GM08714 (cell line): ENCODE measurements around the gene PFKL.
A peak's percentile ranks its signal among the peaks of the same experiment; 100 is the strongest.

Source experiments
- H3K4me3 ChIP-seq: fragments of 200-500 bp; sonication (Bioruptor generic); 2 replicates; pipeline ENCODE4 v1.5.1; 2014; ENCODE audit warnings: mild to moderate bottlenecking, low read length, inconsistent platforms
- ZNF274 ChIP-seq: IDR thresholded peaks from 2 replicates; pipeline ENCODE4 v1.6.1; 2012; ENCODE audit warnings: mild to moderate bottlenecking, low read depth, low read length

Gene PFKL

DNA sequence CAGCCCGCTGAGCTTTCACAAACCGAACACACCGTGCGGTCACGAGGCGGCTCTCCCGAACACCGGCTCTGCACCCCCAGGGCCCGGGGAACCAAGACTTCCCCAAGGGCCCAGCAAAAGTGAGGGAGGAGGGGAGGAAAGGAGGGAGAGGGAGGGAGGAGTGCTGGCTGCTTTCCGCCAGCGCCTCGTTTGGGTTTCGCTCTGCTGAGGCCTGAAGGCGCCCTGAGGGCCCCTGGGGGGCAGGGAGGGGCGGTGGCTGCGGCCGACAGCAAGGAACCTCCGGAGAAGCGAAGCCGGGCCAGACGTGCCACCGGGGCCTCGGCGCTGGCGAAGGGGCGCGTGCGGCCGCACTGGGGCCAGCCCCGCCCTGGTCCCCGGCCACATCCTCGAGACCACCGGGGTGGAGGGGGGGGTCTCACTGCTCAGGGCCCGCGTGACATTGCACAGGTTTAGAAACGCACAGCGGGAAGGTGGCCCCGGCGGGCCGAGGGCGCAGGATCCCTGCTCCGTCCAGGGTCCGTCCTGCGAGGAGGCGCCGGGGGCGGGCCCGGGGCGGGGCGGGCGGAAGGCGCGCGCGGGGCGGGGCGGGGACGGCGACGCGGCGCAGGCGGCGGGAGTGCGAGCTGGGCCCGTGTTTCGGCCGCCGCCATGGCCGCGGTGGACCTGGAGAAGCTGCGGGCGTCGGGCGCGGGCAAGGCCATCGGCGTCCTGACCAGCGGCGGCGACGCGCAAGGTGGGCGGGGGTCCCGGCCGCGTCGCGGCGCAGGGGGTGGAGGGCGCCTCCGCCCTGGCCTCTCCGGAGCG is at the start of gene PFKL:
Gene PFKL (plus strand): TSS at position 596 of the 804 bp plus-strand sequence. CDS start 53 bp downstream, at position 649.
- TF ChIP-seq ZNF274: no peak
- peak within 1 kb of the TSS; percentile 84 for H3K4me3 ChIP-seq

DNA sequence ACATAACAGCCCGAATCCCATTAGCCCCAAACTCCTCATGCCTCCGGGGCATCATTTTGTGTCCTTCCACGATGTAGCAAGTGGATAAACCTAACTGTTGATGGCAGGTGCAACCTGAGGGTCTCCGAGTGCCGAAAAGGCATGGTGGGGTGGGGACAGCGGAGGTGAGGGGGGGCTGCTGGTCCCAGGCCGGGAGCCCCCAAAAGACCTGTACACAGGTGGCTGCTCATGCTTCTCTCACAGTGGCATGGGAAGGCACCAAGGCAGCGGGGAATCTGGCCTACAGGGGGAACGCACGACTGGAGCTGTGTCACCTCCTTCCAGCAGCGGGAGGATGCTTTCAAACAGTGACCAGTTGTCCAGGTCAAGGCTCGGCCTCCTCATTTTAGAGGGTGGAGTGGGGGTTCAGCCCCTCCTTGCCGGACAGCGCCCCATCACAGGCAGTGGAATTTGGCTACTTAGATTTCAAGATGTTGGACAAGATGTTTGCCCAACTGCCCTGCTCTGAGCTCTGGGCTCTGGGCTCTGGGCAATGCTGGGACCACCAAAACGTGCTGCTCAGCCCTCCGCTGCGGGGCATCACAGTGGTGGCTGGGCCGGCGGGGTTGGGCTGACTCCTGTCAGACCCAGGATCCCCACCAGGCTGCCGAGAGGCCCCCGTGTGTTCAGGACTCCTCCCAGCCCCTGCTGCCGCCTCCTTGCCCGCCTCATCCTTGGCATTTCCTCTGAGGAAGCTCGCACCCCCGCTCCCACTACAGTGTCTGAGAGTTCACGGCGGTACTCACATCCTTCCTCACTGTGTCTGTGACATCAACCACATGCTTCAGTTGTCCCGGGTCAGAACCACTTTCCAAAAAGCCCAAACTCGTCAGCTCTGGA is 45.8 kb upstream of the PFKL start:
- no peak for TF ChIP-seq ZNF274
- H3K4me3 ChIP-seq: no peak overlapping the region

DNA sequence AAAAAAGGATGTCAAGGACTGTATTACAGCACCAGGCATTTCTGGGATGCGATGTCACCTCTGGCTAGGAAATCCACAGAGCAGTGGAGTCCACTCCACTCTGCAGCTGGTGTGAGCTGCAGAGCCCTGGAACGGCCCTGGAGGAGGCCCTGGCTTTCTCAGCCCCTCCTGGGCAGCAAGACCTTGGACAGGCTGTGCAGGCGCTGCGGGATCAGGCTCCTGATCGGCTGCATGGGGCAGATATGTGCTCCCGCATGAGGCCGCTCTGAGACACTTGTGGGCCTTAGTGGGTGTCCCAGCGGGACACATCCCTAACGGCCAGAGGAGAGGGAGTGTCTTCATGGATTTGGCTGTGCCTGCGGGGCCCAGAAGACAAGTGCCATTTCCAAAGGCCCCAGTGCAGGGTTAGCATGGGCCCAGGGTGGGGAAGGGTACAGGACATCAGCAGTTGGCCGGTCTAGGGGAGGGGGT is 44.3 kb upstream of the PFKL start:
- TF ChIP-seq ZNF274: no peak
- no peak overlapping the region for H3K4me3 ChIP-seq

DNA sequence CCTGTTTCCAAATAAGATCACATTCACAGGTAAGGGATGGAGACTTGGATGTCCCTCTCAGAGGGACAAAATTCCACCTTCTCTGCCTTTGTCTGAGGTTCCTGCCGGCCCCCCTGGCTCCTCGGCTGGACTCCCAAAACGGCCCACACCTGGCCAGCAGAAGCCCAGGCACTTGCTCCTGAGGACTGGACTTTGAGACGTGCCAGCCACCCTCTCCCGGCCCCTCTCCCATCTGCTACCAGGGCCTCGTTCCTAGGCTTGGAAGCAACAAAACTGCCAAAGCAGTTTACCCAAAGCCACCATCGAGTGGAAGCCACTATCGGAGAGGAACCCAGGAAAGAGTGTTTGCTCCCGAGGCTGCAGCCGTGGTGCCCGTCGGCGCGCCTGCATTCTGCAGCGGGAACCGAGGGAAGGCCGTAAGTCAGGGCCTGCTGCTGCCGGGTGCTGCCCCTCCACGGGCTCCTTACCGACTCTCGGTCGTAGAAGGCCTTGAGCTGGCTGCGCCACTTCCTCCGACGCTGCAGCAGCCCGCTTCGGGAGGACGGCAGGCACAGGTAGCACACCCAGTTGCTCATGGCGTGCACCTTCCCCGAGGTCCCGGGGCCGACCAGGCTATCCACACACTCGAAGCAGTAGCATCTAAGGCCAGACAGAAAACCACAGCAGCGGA is 41.7 kb upstream of the PFKL start:
- no peak for TF ChIP-seq ZNF274
- no peak overlapping the region for H3K4me3 ChIP-seq

DNA sequence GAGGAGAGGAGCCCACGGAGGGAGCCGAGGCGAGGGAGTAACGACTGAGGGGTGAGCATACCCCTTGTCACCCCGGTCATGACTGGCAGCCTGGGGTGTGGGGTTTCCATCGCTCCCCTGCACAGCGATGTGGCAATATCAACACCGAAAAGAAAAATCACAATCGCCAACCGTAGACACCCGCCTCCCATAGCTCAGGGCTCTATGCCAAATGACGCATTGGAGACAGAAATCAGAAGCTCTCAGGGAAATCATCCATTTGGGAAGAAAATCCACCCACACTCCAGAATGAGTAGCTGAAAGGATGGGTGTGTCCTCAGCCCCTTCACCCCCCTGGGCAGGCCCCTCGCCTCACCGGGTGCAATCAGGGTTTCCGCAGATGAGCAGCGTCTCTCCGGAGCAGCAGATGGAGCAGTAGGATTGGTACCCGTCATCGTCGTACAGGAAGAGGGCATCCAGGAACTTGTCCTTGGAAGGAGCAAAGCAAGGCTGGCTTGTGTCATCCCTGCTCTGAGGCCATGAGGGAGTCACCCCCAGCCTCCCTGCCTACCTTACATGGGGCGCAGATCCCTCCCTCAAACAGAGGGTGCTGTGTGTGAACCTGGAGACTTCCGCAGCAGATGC is 40.7 kb upstream of the PFKL start:
- no peak for TF ChIP-seq ZNF274
- no peak overlapping the region for H3K4me3 ChIP-seq

DNA sequence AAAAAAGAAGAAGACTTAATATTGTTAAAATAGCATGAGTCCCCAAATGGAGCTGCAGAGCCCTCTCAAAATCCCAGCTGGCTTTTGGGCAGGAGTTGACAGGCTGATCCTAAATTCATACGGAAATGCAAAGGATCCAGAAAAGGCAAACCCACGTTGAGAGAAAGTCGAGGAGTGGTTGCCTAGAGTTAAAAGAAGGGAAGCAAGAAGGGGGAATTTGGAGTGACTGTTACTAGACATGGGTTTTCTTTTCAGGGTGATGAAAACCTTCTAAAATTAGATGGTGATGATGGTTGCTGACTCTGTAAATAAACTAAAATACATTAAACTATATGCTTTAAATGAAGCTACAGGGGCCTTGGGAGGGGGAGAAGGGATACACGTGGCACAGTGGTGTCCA is 39.8 kb upstream of the PFKL start:
- H3K4me3 ChIP-seq: no peak overlapping the region
- TF ChIP-seq ZNF274: no peak

DNA sequence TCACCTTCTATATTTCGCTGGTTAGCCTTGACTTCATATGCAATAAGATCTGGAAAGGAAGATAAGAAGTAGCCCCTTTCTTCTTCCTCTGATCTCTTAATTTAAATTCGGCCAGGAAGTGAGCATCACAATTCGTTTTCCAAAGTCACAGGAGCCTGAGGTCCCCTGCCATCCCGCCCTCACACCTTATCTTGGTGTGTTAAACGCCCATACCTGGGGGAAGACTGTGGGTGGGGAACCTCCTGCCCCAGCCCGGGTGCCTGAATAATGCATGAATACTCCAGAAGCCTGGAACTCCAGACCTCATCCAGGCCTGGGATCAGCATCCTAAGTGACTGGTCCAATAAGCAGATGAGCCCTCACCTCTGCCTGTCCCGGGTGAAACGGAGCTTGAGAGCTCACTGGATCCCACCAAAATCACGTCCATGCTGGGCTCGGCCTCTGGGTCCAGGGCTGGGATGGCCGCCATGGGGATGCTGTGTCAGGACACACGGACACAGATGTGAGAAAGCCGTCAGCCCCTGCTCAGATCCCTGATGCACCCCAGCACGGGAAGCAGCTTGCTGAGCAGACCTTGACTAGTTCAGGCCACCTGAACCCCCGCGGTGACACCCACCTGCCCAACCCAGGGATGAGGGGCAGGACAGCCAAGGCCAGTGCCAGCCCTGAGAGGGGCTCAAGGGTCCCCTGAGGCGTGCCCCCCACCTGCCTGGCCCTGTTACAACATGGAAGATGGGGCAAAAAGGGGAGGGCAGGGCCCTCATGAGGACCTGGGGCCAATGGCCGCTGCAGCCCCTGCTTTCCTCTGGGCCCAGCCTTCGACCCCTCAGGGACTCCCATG is 38.8 kb upstream of the PFKL start:
- TF ChIP-seq ZNF274: no peak
- no peak overlapping the region for H3K4me3 ChIP-seq

DNA sequence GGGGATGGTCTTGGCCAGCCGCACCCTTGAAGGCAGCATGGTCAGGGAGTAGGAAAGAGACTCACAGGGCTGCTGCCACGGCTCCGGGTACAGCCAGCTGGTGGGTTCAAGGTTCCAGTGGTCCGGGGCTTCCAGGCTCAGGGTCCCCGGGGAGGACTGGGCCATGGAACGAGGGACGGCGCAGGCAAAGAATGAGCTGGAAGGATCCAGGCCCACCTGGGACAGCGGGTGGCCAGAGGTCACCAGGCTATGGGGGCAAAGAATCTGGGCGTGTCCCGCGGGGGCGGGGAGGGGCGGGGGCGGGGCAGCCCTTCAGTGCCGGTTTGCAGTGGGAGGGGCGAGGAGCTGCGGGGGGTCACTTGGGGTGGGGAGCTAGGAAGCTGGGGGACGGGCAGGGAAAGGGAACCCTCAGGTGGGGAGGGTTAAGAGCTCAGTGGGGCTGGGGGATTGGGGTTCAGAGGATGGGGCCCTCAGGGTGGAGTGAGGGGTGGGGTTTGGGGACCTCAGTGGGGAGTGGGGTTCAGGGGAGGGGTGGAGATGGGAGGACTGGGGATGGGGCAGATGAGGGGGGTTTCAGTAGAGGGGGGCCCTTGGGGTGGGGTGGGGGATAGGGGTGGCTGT is 38.1 kb upstream of the PFKL start, which contains the start of gene DNMT3L:
Gene DNMT3L (minus strand): TSS at position 223 of the 621 bp plus-strand sequence. CDS start 638 bp downstream, outside the sequence.
- no peak for TF ChIP-seq ZNF274
- no peak within 1 kb of the TSS for H3K4me3 ChIP-seq

DNA sequence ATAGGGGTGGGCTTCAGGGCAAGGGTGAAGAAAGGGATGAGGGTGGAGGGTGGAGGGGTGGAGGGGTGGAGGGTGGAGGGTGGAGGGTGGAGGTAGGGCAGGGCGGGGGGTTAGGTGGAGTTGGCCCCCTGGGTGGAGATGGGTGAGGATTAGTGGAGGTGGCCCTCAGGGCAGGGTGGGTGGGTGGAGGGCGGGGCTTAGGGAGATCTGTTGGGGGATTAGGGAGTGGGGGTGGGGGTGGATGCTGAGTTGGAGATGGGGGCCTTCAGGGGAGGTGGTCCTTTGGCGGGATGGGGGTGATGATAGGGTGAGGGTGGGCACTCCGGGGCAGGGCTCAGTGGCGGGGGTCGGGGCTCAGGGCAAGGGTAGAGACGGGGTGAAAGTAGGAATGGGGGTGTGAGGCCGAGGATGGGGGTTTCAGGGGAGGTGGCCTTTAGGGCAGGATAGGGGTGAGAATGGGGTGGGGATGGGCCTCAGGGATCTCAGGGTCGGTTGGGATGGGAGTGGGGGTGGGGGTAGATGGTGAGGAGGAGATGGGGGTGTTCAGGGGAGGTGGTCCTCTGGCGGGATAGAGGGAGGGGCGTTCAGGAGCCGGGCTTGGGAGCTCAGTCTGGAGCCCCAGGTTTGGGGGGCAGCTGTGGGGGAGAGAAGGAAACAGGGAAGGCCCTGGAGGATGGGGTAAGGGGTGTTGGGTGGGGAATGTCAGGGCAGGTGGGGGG is 37.4 kb upstream of the PFKL start:
- no peak overlapping the region for H3K4me3 ChIP-seq
- TF ChIP-seq ZNF274: no peak

DNA sequence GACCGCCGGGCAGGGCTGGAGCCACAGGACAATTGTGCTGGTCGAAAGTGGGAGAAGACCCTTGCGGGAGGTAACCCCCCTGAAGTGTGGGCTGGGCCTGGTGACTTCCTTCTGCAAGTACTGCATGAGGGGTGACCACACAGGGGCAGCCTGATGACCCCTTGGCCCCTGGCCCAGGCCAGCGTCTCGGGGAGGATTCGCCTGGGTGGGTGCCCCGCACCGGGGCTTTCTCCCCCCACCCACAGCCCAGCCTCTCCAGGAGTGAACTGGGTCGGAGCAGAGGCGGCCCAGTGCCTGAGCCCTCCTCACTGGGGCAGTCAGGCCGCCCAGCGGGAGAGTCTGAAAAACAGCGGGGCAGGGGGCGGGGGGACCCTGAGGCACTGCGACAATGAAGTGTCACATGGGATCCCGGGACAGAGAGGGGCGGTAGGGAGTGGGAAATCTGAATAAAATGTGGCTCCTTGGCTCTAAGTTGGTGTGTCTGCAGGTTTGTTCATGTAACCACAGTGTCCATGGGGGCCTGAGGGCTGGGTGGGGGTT is 36.6 kb upstream of the PFKL start:
- H3K4me3 ChIP-seq: no peak overlapping the region
- TF ChIP-seq ZNF274: no peak

DNA sequence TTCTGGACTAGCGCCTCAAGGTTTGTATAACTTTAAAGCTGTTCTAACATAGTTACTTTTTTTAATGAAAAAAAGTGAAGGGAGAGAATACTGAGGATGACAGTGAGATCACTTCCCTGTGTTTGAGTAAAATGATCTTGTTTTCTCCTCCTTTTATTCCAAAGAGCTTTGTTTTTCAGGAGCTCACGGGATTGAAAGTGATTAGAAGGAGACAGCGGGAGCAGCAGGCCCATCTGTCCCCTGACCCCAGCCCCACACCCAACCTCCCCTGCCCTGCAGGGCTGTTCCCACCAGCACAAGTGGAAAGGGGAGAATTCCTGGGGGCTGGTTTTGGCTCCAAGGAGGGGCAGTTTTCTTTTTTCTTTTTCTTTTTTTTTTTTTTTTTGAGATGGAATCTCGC is 36.1 kb upstream of the PFKL start:
- TF ChIP-seq ZNF274: no peak
- no peak overlapping the region for H3K4me3 ChIP-seq

DNA sequence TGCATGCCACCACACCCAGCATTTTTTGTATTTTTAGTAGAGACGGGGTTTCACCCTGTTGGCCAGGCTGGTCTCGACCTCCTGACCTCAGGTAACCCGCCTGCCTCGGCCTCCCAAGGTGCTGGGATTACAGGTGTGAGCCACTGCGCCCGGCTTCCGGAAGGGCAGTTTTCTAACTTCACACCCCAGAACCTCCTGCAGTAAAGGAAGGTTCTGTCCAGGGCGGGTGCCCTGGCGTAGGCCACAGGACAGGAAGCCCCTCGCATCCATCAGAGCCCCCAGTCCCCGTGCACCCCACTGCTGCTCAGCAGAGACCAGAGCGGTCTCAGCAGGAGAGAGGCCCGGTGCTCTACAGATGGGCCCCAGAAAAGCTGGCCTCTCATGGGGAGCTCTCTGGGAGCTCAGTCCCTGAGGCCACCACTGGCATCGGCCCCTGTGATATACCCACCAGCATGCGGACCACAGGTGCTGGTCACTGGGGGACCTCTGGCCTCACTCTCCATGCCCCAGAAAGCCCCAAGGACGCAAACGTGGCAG is 34.1 kb upstream of the PFKL start:
- no peak for TF ChIP-seq ZNF274
- no peak overlapping the region for H3K4me3 ChIP-seq
